KMS-11 (cell line): ENCODE results near the gene TRAIP.

ENCODE experiments used
- H2AFZ ChIP-seq: fragments of 200-600 bp; sonication (generic); 2 replicates; pipeline ENCODE4 v1.6.1; 2016; ENCODE audit warnings: antibody characterized with exemption, mixed run types, low read depth
- H3K27ac ChIP-seq: fragments of 200-600 bp; sonication (generic); 2 replicates; pipeline ENCODE4 v1.6.1; 2016; ENCODE audit warnings: mild to moderate bottlenecking, mixed run types
- H3K27me3 ChIP-seq: fragments of 200-600 bp; sonication (generic); 2 replicates; pipeline ENCODE4 v1.6.1; 2017; ENCODE audit warnings: mild to moderate bottlenecking, low read depth, mixed run types, moderate library complexity; ENCODE audit not compliant: insufficient read depth
- H3K36me3 ChIP-seq: fragments of 200-600 bp; sonication (generic); 2 replicates; pipeline ENCODE4 v1.6.1; 2017; ENCODE audit warnings: mild to moderate bottlenecking, mixed run types; ENCODE audit not compliant: insufficient read depth
- H3K4me1 ChIP-seq: fragments of 200-600 bp; sonication (generic); 2 replicates; pipeline ENCODE4 v1.6.1; 2016; ENCODE audit warnings: mild to moderate bottlenecking, low read depth, mixed run types; ENCODE audit not compliant: poor library complexity, severe bottlenecking
- H3K4me2 ChIP-seq: fragments of 200-600 bp; sonication (generic); 2 replicates; pipeline ENCODE4 v1.7.0; 2016; ENCODE audit warnings: mild to moderate bottlenecking, mixed run types
- H3K4me3 ChIP-seq: fragments of 200-600 bp; sonication (generic); IDR thresholded peaks from 2 replicates; pipeline ENCODE4 v1.6.1; 2017; ENCODE audit warnings: low read depth, low read length, mixed read lengths; ENCODE audit not compliant: insufficient read depth
- H3K79me2 ChIP-seq: fragments of 200-600 bp; sonication (generic); 2 replicates; pipeline ENCODE4 v1.6.1; 2016; ENCODE audit warnings: low read depth, mixed run types; ENCODE audit not compliant: insufficient read depth
- H3K9ac ChIP-seq: fragments of 200-600 bp; sonication (generic); 2 replicates; pipeline ENCODE4 v1.6.1; 2016; ENCODE audit warnings: mild to moderate bottlenecking, mixed run types
- H4K20me1 ChIP-seq: fragments of 200-600 bp; sonication (generic); 2 replicates; pipeline ENCODE4 v1.6.1; 2016; ENCODE audit warnings: mild to moderate bottlenecking, mixed run types; ENCODE audit not compliant: insufficient read depth
- TF ChIP-seq, protein P1 (sequence below): fragments of 200-600 bp; sonication (generic); conservative IDR thresholded peaks from 2 replicates; pipeline ENCODE4 v1.6.1; 2017; ENCODE audit warnings: low read depth, mild to moderate bottlenecking, antibody characterized with exemption, low read length, moderate library complexity, mixed read lengths

TRAIP gene

DNA sequence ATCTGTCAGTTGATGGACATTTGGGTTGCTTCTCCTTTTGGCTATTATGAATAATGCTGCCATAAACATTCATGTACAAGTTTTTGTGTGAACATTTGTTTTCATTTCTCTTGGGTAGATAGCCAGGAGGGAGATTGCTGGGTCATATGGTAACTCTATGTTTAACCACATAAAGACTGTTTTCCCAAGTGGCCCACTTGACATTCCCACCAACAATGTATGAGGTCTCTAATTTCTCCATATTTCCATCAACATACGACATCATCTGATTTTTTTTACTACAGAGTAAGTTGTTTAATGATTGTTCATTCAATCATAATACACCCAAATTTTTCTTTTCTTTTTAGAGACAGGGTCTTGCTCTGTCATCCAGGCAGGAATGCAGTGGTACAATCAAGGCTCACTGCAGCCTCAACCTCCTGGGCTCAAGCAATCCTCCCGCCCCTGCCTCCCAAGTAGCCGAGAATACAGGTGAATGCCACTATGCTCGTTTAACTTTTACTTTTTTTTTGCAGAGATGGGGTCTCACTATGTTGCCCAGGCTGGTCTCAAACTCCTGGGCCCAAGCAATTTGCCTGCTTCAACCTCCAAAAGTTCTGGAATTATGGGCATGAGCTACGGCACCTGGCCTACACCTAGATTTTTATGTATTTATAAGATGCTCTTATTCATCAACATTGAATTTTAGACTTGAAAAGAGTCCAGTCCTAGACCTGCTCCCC lies 76.8 kb downstream of the TRAIP start:
- Histone ChIP-seq H3K4me1 (no peaks in the 10 kb centered on the region), H2AFZ (no peak overlapping the region), H3K27me3 (no peaks in the 10 kb centered on the region), H3K27ac (no peak overlapping the region), H4K20me1 (no peaks in the 10 kb centered on the region), H3K4me2 (no peak overlapping the region), H3K79me2 (peaks cover 40% of the 10 kb centered on the region), H3K4me3 (no peak overlapping the region), H3K9ac (no peak overlapping the region), H3K36me3 (no peaks in the 10 kb centered on the region)
- TF ChIP-seq, protein P1, sequence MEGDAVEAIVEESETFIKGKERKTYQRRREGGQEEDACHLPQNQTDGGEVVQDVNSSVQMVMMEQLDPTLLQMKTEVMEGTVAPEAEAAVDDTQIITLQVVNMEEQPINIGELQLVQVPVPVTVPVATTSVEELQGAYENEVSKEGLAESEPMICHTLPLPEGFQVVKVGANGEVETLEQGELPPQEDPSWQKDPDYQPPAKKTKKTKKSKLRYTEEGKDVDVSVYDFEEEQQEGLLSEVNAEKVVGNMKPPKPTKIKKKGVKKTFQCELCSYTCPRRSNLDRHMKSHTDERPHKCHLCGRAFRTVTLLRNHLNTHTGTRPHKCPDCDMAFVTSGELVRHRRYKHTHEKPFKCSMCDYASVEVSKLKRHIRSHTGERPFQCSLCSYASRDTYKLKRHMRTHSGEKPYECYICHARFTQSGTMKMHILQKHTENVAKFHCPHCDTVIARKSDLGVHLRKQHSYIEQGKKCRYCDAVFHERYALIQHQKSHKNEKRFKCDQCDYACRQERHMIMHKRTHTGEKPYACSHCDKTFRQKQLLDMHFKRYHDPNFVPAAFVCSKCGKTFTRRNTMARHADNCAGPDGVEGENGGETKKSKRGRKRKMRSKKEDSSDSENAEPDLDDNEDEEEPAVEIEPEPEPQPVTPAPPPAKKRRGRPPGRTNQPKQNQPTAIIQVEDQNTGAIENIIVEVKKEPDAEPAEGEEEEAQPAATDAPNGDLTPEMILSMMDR: no peak
